ENCODE results near the gene SEPTIN1.
A peak's percentile ranks its signal among the peaks of the same experiment; 100 is the strongest.
"Not testable (repeated sequence)": the region's sequence is repeated elsewhere in the genome, so short reads cannot be mapped to it uniquely, and the experiment has no call there.

SEPTIN1 gene

GRCh38 chr16:30357715-30358576 is 24.4 kb downstream of the SEPTIN1 start:
- no peak for DNase-seq (ENCODE audit: low spot score)

- no peak for DNase-seq (ENCODE audit: low spot score)
Observed at GRCh38 chr16:30357085-30357714, 25.2 kb downstream of the SEPTIN1 start.

- DNase-seq (ENCODE audit: low spot score): no peak
Observed at GRCh38 chr16:30356401-30357084, 25.8 kb downstream of the SEPTIN1 start.

GRCh38 chr16:30355954-30356308 is 26.4 kb downstream of the SEPTIN1 start:
- no peak for DNase-seq (ENCODE audit: low spot score)

GRCh38 chr16:30355144-30355953 is 27.0 kb downstream of the SEPTIN1 start, which contains the start of gene CD2BP2:
TSS of gene CD2BP2 (minus strand) at chr16:30355308. CDS start at chr16:30354681, 627 bp downstream.
- DNase-seq (ENCODE audit: low spot score): peak; percentile 90

- DNase-seq (ENCODE audit: low spot score): no peak
Observed at GRCh38 chr16:30354423-30355143, 27.8 kb downstream of the SEPTIN1 start.

- DNase-seq (ENCODE audit: low spot score): no peak
Observed at GRCh38 chr16:30353438-30354129, 28.8 kb downstream of the SEPTIN1 start.

GRCh38 chr16:30352488-30353401 is 29.6 kb downstream of the SEPTIN1 start:
- no peak for DNase-seq (ENCODE audit: low spot score)

GRCh38 chr16:30351586-30352419 is 30.6 kb downstream of the SEPTIN1 start:
- no peak for DNase-seq (ENCODE audit: low spot score)

- DNase-seq (ENCODE audit: low spot score): no peak
Observed at GRCh38 chr16:30351001-30351441, 31.3 kb downstream of the SEPTIN1 start.

- DNase-seq (ENCODE audit: low spot score): no peak
Observed at GRCh38 chr16:30350134-30350871, 32.1 kb downstream of the SEPTIN1 start.

GRCh38 chr16:30349675-30350074 is 32.7 kb downstream of the SEPTIN1 start:
- no peak for DNase-seq (ENCODE audit: low spot score)

GRCh38 chr16:30348929-30349328 is 33.4 kb downstream of the SEPTIN1 start:
- DNase-seq (ENCODE audit: low spot score): no peak

- no peak for DNase-seq (ENCODE audit: low spot score)
Observed at GRCh38 chr16:30348113-30348512, 34.2 kb downstream of the SEPTIN1 start.

GRCh38 chr16:30346286-30346685 is 36.1 kb downstream of the SEPTIN1 start:
- no peak for DNase-seq (ENCODE audit: low spot score)

- DNase-seq (ENCODE audit: low spot score): not testable (repeated sequence)
Observed at GRCh38 chr16:30343491-30343820, 38.9 kb downstream of the SEPTIN1 start.

GRCh38 chr16:30342751-30343490 is 39.4 kb downstream of the SEPTIN1 start:
- DNase-seq (ENCODE audit: low spot score): no peak
